ENCODE results near the gene RPA3. TPM values are rescaled to one million over a fixed set of nuclear protein-coding genes. Genes with fewer than 3 reads are reported as not detected.

RPA3 gene
- total RNA-seq, 1 experiment from 2014 or later, result 90.2 TPM

DNA sequence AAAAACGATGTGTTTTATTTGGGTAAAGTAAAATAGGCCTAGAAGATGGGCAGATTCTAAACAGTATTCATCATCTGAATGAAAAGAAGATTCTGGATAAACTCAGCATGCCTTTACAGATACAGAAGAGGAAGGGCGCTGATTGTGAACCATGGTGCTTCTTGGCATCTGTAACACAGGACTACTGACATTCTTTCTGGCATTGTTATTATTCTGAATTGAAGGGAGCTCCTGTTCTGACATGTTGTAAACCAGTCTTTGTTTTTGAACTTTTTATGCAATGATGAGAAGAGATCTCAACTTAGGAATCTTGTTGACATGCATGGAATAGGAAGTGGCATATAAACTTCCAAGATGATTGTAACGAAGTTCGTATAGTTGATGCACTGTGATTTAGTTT, 13.5 kb downstream of the RPA3 start:
- Mint-ChIP-seq H3K27me3 (ENCODE audit: insufficient read depth, unreplicated experiment) (no peaks in the 10 kb centered on the region), H3K36me3 (ENCODE audit: insufficient read depth, unreplicated experiment) (no peaks in the 10 kb centered on the region), H3K9me3 (ENCODE audit: unreplicated experiment) (no peaks in the 10 kb centered on the region), H3K4me1 (ENCODE audit: low read depth, unreplicated experiment) (peaks cover 21% of the 10 kb centered on the region), H3K4me3 (ENCODE audit: unreplicated experiment) (no peak overlapping the region), H3K27ac (ENCODE audit: unreplicated experiment) (no peak overlapping the region)
- TF ChIP-seq, protein P1, sequence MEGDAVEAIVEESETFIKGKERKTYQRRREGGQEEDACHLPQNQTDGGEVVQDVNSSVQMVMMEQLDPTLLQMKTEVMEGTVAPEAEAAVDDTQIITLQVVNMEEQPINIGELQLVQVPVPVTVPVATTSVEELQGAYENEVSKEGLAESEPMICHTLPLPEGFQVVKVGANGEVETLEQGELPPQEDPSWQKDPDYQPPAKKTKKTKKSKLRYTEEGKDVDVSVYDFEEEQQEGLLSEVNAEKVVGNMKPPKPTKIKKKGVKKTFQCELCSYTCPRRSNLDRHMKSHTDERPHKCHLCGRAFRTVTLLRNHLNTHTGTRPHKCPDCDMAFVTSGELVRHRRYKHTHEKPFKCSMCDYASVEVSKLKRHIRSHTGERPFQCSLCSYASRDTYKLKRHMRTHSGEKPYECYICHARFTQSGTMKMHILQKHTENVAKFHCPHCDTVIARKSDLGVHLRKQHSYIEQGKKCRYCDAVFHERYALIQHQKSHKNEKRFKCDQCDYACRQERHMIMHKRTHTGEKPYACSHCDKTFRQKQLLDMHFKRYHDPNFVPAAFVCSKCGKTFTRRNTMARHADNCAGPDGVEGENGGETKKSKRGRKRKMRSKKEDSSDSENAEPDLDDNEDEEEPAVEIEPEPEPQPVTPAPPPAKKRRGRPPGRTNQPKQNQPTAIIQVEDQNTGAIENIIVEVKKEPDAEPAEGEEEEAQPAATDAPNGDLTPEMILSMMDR (IDR thresholded peaks at IDR 0.05; ENCODE audit: insufficient read depth in 1 of 2, low read depth in 1 of 2, low read length in 1 of 2, severe bottlenecking in 1 of 2, unreplicated experiment in 1 of 2), result no peak
- DNase-seq, result no peak
- Histone ChIP-seq H3K36me3 (ENCODE audit: control insufficient read depth, insufficient read depth, low read length) (no peaks in the 10 kb centered on the region), H3K9me3 (no peaks in the 10 kb centered on the region), H3K27me3 (replicated peaks; ENCODE audit: control insufficient read depth, insufficient read depth, low read length) (no peaks in the 10 kb centered on the region), H3K4me1 (peaks cover 14% of the 10 kb centered on the region), H3K4me3 (ENCODE audit: low read depth, low read length) (no peak overlapping the region)
- ChIA-PET CTCF (no interaction called here), POLR2A (no interaction called here)
- intact Hi-C loops (cut with micrococcal nuclease; ENCODE audit: unreplicated experiment), result no loop called here
- BruUV-seq (replicated peaks), result no TSS peak

DNA sequence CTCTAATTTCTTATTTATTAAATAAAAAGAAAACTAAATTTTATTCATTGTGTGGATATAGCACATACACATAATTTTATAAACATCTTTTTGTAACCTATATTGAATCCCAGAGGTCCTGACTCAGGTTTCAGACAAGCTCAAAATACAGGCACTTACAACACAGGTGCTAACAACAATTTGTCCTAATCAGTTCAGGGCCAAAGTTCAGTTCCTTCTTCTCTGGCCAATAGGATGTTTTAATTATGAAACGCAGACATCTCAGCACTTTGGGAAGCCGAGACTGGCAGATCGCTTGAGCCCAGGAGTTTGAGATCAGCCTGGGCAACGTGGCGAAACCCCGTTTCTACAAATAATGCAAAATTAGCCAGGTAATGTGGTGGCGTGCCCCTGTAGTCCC, 15.0 kb downstream of the RPA3 start:
- H3K36me3 ChIP-seq (ENCODE audit: control insufficient read depth, insufficient read depth, low read length), result no peaks in the 10 kb centered on the region
- TF ChIP-seq, protein P1 (IDR thresholded peaks at IDR 0.05; ENCODE audit: insufficient read depth in 1 of 2, low read depth in 1 of 2, low read length in 1 of 2, severe bottlenecking in 1 of 2, unreplicated experiment in 1 of 2), result no peak
- ChIA-PET POLR2A (no interaction called here), CTCF (no interaction called here)
- intact Hi-C loops (cut with micrococcal nuclease; ENCODE audit: unreplicated experiment), result no loop called here
- no peaks in the 10 kb centered on the region for H3K27me3 ChIP-seq (replicated peaks; ENCODE audit: control insufficient read depth, insufficient read depth, low read length)
- H3K27me3 Mint-ChIP-seq (ENCODE audit: insufficient read depth, unreplicated experiment), result no peaks in the 10 kb centered on the region
- H3K9me3 Mint-ChIP-seq (ENCODE audit: unreplicated experiment), result no peaks in the 10 kb centered on the region
- H3K9me3 ChIP-seq, result no peaks in the 10 kb centered on the region
- no TSS peak for BruUV-seq (replicated peaks)
- no peaks in the 10 kb centered on the region for H3K36me3 Mint-ChIP-seq (ENCODE audit: insufficient read depth, unreplicated experiment)
- H3K4me3 ChIP-seq (ENCODE audit: low read depth, low read length), result no peak overlapping the region
- no peak overlapping the region for H3K27ac Mint-ChIP-seq (ENCODE audit: unreplicated experiment)
- H3K4me1 Mint-ChIP-seq (ENCODE audit: low read depth, unreplicated experiment), result peaks cover 8% of the 10 kb centered on the region
- H3K4me1 ChIP-seq, result peaks cover 6% of the 10 kb centered on the region; the same call in 1 of the 2 replicates
- DNase-seq, result no peak
- no peak overlapping the region for H3K4me3 Mint-ChIP-seq (ENCODE audit: unreplicated experiment)

DNA sequence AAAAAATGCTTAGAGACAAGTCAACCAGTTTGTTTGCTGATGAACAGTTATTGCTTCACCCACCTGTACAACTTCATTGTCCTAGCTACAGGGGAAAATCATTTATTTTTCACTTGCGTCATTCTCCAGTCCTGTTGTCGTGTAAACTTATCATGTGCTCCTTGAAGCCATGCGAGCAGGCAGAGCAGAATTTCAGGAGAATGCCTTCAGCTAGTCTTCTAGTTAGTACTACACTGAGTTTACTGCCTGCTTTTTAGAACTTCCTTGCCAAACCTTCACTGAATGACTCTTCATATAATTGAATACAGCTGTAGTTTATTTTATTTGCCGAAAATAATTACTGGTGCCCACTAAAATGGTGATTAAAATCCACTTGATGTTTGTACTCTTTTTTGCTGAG, 15.6 kb downstream of the RPA3 start:
- CTCF ChIA-PET, result no interaction called here
- intact Hi-C loops (cut with micrococcal nuclease; ENCODE audit: unreplicated experiment), result no loop called here
- BruUV-seq (replicated peaks), result no TSS peak

More for the DNA sequence above, 15.6 kb downstream of the RPA3 start:
- H3K27ac Mint-ChIP-seq (ENCODE audit: unreplicated experiment), result no peak overlapping the region
- no peak overlapping the region for H3K4me3 ChIP-seq (ENCODE audit: low read depth, low read length)
- no peaks in the 10 kb centered on the region for H3K36me3 Mint-ChIP-seq (ENCODE audit: insufficient read depth, unreplicated experiment)
- H3K27me3 ChIP-seq (replicated peaks; ENCODE audit: control insufficient read depth, insufficient read depth, low read length), result no peaks in the 10 kb centered on the region
- H3K9me3 ChIP-seq, result no peaks in the 10 kb centered on the region
- no peaks in the 10 kb centered on the region for H3K9me3 Mint-ChIP-seq (ENCODE audit: unreplicated experiment)
- no peak overlapping the region for H3K4me3 Mint-ChIP-seq (ENCODE audit: unreplicated experiment)
- TF ChIP-seq, protein P1 (IDR thresholded peaks at IDR 0.05; ENCODE audit: insufficient read depth in 1 of 2, low read depth in 1 of 2, low read length in 1 of 2, severe bottlenecking in 1 of 2, unreplicated experiment in 1 of 2), result no peak
- no peaks in the 10 kb centered on the region for H3K36me3 ChIP-seq (ENCODE audit: control insufficient read depth, insufficient read depth, low read length)
- peaks cover 4% of the 10 kb centered on the region; the same call in 1 of the 2 replicates for H3K4me1 ChIP-seq
- H3K4me1 Mint-ChIP-seq (ENCODE audit: low read depth, unreplicated experiment), result peaks cover 7% of the 10 kb centered on the region
- POLR2A ChIA-PET, result no interaction called here
- H3K27me3 Mint-ChIP-seq (ENCODE audit: insufficient read depth, unreplicated experiment), result no peaks in the 10 kb centered on the region
- no peak for DNase-seq
